Activated CD8-positive, alpha-beta T cell treated with anti-CD3 and anti-CD28 coated beads, Interleukin-2, amount 10 ng/mL, durations not matched to agents 7 days and 5 days (primary cell): ENCODE data around the gene AFDN. TPM values are rescaled to one million over a fixed set of nuclear protein-coding genes. Genes with fewer than 3 reads are reported as not detected.

Experiments
- ATAC-seq: fragments of 150-1000 bp; cut with Tn5 transposase; one replicate; pipeline ENCODE4 v1.10.0; 2021; ENCODE audit warnings: moderate library complexity
- CTCF ChIA-PET: fragments of 350-600 bp; sonication (Branson Sonifier 250); formaldehyde crosslinking; loops from one replicate; lab custom pipeline; 2021; ENCODE audit warnings: antibody characterized with exemption; lab: Charles Lee
- POLR2A ChIA-PET: fragments of 350-600 bp; sonication (Branson Sonifier 250); formaldehyde crosslinking; loops from one replicate; lab custom pipeline; 2021; ENCODE audit warnings: antibody characterized with exemption; lab: Charles Lee
- DNase-seq: peaks from one replicate; pipeline ENCODE4 v3.0.0-alpha.2; 2020
- H3K27ac Mint-ChIP-seq: one replicate; pipeline ENCODE4 v1.8.0; 2021; ENCODE audit warnings: mild to moderate bottlenecking, mixed read lengths
- H3K27me3 Mint-ChIP-seq: one replicate; pipeline ENCODE4 v1.8.0; 2021; ENCODE audit warnings: low read depth, mixed read lengths
- H3K36me3 Mint-ChIP-seq: one replicate; pipeline ENCODE4 v1.8.0; 2021; ENCODE audit warnings: low read depth, mixed read lengths
- H3K4me1 Mint-ChIP-seq: one replicate; pipeline ENCODE4 v1.8.0; 2021; ENCODE audit warnings: low read depth, mixed read lengths
- H3K4me3 Mint-ChIP-seq: one replicate; pipeline ENCODE4 v1.8.0; 2021; ENCODE audit warnings: mild to moderate bottlenecking, mixed read lengths
- H3K9me3 Mint-ChIP-seq: one replicate; pipeline ENCODE4 v1.8.0; 2022; ENCODE audit warnings: mixed read lengths; ENCODE audit not compliant: insufficient read depth
- total RNA-seq, 2 experiments: library from RNA; stranded (reverse); gene quantifications; one replicate each; pipeline ENCODE4 v1.2.3, GENCODE V29; 2021

AFDN gene
- total RNA-seq, 2 experiments from 2014 or later = 20.9 to 24.2 TPM

- Mint-ChIP-seq H3K4me3 (no peak overlapping the region), H3K27me3 (no peaks in the 10 kb centered on the region), H3K36me3 (peaks cover 2% of the 10 kb centered on the region), H3K4me1 (no peaks in the 10 kb centered on the region), H3K9me3 (peaks cover 28% of the 10 kb centered on the region), H3K27ac (no peak overlapping the region)
- CTCF ChIA-PET = no interaction called here
- ATAC-seq (no peak), DNase-seq (no peak)
- POLR2A ChIA-PET = no interaction called here
Observed at GRCh38 chr6:168015009-168015408, 188.3 kb downstream of the AFDN start.

GRCh38 chr6:168015482-168016175 lies 188.9 kb downstream of the AFDN start:
- Mint-ChIP-seq H3K27me3 (no peaks in the 10 kb centered on the region), H3K27ac (no peak overlapping the region), H3K4me1 (no peaks in the 10 kb centered on the region), H3K4me3 (no peak overlapping the region), H3K9me3 (peaks cover 23% of the 10 kb centered on the region), H3K36me3 (peaks cover 2% of the 10 kb centered on the region)
- CTCF ChIA-PET = no interaction called here
- POLR2A ChIA-PET = no interaction called here
- ATAC-seq (no peak), DNase-seq (no peak)

GRCh38 chr6:168016176-168016620 lies 189.5 kb downstream of the AFDN start:
- no peaks in the 10 kb centered on the region for H3K36me3 Mint-ChIP-seq
- H3K27ac Mint-ChIP-seq = no peak overlapping the region
- no peak overlapping the region for H3K4me3 Mint-ChIP-seq
- peaks cover 18% of the 10 kb centered on the region for H3K9me3 Mint-ChIP-seq
- H3K4me1 Mint-ChIP-seq = no peaks in the 10 kb centered on the region
- no peak for DNase-seq
- ATAC-seq = no peak
- POLR2A ChIA-PET = no interaction called here
- H3K27me3 Mint-ChIP-seq = no peaks in the 10 kb centered on the region
- CTCF ChIA-PET = no interaction called here

GRCh38 chr6:168016721-168017525 lies 190.2 kb downstream of the AFDN start:
- ChIA-PET POLR2A (no interaction called here), CTCF (no interaction called here)
- Mint-ChIP-seq H3K4me3 (no peak overlapping the region), H3K4me1 (no peaks in the 10 kb centered on the region), H3K9me3 (peaks cover 11% of the 10 kb centered on the region), H3K36me3 (no peaks in the 10 kb centered on the region), H3K27ac (no peak overlapping the region), H3K27me3 (no peaks in the 10 kb centered on the region)
- DNase-seq (no peak), ATAC-seq (no peak)

GRCh38 chr6:168017629-168018028 lies 190.9 kb downstream of the AFDN start:
- H3K4me1 Mint-ChIP-seq = no peaks in the 10 kb centered on the region

GRCh38 chr6:168018664-168019063 lies 192.0 kb downstream of the AFDN start:
- Mint-ChIP-seq H3K9me3 (peaks cover 7% of the 10 kb centered on the region), H3K36me3 (no peaks in the 10 kb centered on the region), H3K27ac (no peak overlapping the region), H3K4me1 (no peaks in the 10 kb centered on the region), H3K27me3 (no peaks in the 10 kb centered on the region), H3K4me3 (no peak overlapping the region)
- ChIA-PET CTCF (no interaction called here), POLR2A (no interaction called here)
- ATAC-seq (no peak), DNase-seq (no peak)

More at GRCh38 chr6:168017629-168018028, 190.9 kb downstream of the AFDN start:
- ATAC-seq (no peak), DNase-seq (no peak)
- Mint-ChIP-seq H3K27me3 (no peaks in the 10 kb centered on the region), H3K4me3 (no peak overlapping the region), H3K9me3 (peaks cover 7% of the 10 kb centered on the region), H3K27ac (no peak overlapping the region), H3K36me3 (no peaks in the 10 kb centered on the region)
- POLR2A ChIA-PET = no interaction called here
- CTCF ChIA-PET = no interaction called here

GRCh38 chr6:168020242-168020641 lies 193.5 kb downstream of the AFDN start:
- ChIA-PET CTCF (no interaction called here), POLR2A (no interaction called here)
- H3K4me1 Mint-ChIP-seq = no peaks in the 10 kb centered on the region
- no peaks in the 10 kb centered on the region for H3K36me3 Mint-ChIP-seq
- ATAC-seq (no peak), DNase-seq (no peak)
- no peak overlapping the region for H3K27ac Mint-ChIP-seq
- H3K4me3 Mint-ChIP-seq = no peak overlapping the region
- no peaks in the 10 kb centered on the region for H3K27me3 Mint-ChIP-seq
- peaks cover 7% of the 10 kb centered on the region for H3K9me3 Mint-ChIP-seq

- Mint-ChIP-seq H3K27ac (no peak overlapping the region), H3K4me3 (no peak overlapping the region), H3K36me3 (no peaks in the 10 kb centered on the region), H3K4me1 (no peaks in the 10 kb centered on the region), H3K27me3 (no peaks in the 10 kb centered on the region), H3K9me3 (no peaks in the 10 kb centered on the region)
- ChIA-PET POLR2A (no interaction called here), CTCF (no interaction called here)
- ATAC-seq = no peak
- no peak for DNase-seq
Observed at GRCh38 chr6:168021581-168021980, 194.9 kb downstream of the AFDN start.

Other genes with a start within 250 kb of the AFDN start
- gene KIF25, start 170.8 kb downstream of the AFDN start, total RNA-seq = not detected